Stimulated activated CD4-positive, alpha-beta T cell treated with anti-CD3 and anti-CD28 coated beads, Interleukin-15, amount 100 ng/mL, for 1 hour (primary cell): ENCODE data around the gene ADH4.
"Not testable (repeated sequence)": the region's sequence is repeated elsewhere in the genome, so short reads cannot be mapped to it uniquely, and the experiment has no call there.

Experiments
- DNase-seq, 2 donors: peaks; one replicate each; pipeline ENCODE4 v3.0.0-alpha.2; 2020; ENCODE audit warnings: low read depth in 1 of 2, low spot score in 1 of 2

Gene ADH4

DNA sequence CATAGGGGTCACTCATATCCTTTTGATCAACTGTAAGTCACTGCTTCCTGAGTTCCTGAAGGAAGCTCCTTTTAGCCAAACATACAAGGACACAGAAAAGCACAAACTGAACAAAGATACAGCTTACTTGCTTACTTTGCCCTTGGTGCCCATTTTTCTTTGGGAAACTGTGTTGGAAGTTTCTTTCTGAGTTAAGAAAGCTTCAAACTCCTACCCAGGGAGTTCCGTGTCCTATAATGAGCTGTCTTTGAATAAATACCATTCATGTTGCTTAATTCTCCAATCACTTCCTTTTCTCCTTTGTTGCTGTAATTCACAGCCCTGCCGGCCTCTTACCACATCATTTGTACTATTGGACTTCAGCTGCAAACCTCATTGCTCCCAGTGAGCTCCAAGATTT is at the start of gene ADH4:
ADH4 (minus strand) TSS at position 228 of the 400 bp plus-strand sequence; CDS start at position 153, 75 bp downstream.
- no peak for DNase-seq

DNA sequence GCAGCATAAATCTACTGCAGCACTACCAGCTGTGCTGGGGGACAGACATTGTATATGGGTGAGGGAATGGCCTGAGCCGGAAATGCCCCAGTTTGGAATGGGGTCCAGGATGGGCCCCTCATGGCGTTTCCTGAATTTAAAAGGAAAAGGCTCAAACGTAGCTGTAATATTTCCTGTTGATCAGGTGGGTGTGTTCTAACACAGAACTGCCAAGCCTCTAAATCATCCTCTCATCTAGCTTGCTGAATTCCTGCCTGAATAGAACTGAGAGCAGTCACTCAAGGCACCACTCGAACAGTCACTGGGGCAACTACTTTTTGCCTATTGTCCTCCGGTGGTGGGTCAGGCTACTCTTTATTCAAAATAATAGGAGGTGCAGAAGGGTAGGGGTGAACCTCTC is 46.2 kb upstream of the ADH4 start:
- DNase-seq: no peak

DNA sequence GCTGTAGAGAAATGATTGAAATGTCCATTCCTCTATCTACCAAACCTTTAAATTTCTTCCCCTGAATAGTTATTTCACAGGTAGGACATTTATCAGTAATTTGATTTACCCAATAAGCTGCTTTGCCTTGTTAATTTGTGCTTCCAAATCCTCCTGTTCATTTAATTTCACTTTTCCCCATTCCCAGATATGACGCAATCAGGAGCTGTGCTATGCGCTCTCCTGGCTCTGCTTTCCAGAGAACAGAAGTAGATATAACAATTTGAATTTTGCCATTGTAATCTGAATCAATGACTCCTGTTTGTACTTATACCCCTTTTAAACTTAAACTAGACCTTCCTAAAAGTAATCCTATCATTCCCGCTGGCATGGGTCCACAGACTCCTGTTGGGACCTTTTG is 45.8 kb upstream of the ADH4 start:
- DNase-seq: not testable (repeated sequence)

DNA sequence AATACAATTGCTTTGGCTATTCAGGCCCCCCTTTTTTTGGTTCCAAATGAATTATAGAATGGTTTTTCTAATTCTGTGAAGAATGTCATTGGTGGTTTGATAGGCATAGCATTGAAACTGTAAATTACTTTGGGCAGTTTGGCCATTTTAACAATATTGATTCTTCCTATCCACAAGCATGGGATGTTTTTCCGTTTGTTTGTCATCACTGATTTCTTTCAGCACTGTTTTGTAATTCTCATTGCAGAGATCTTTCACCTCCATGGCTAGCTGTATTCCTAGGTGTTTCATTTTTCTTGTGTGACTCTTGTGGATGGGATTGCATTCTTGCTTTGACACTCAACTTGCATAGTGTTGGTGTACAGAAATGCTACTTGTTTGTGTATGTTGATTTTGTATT is 41.9 kb upstream of the ADH4 start:
- DNase-seq: no peak

DNA sequence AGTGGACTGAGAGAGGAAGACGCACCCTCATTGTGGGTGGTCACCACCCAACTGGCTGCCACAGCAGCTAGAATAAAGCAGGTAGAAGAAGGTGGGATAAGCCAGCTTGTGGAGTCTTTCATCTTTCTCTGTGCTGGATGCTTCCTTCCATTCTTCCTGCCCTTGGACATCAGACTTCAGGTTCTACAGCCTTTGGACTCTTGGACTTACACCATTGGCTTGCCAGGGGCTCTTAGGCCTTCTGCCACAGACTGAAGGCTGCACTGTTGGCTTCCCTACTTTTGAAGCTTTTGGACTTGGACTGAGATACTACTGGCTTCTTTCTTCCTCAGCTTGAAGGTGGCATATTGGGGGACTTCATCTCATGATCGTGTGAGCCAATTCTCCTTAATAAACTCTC is 41.5 kb upstream of the ADH4 start:
- DNase-seq: no peak

DNA sequence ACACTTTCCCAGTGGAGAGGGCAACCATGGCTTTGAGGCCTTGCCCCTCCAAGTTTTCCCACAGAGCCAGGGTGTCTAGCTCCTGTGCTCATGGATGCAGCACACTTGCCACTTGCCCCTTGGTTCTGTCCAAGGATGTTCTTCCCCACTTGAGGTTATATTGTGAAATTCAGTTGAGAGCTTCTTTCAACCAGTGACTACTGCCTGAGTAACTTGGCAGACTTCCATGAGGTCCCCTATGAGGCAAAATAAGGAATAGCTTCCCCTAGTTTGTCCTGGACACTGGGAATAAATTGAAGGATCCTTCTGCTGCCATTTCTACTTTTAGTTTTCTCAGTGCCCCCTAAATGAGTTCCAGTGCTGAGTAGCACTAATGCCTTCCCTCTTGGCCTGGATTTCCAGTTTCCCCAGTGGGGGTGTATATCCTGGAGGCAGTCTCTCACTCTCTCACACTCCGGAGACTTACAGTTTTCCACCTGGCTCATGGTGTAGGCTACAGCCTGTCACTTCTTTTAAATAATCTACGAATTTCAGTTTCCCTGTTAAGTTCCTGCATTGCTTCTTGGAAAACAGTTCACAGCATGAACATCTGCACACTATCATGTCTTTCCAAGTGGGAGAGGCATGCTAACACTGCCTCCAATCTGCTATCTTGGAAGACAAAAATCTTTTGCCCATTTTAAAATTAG is 36.4 kb upstream of the ADH4 start:
- no peak for DNase-seq

DNA sequence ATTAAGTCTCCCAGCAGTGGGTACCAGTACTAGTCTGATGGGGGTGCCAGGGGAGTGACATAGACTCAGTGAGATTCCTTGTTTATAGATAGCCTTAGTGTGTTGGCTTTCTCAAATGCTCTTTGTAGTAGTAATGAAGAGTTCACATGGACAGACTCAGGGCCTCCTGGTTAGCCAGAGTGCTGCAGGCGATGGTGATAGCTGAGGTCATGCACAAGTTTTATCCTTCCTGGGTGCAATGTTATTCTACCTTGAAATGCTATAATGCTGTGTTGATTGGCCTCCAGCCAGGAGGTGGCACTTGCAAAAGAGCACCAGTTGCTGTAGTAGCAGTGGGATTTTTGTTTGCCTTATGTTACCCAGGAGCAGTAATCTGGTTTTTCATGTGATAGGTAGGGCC is 35.5 kb upstream of the ADH4 start:
- no peak for DNase-seq

DNA sequence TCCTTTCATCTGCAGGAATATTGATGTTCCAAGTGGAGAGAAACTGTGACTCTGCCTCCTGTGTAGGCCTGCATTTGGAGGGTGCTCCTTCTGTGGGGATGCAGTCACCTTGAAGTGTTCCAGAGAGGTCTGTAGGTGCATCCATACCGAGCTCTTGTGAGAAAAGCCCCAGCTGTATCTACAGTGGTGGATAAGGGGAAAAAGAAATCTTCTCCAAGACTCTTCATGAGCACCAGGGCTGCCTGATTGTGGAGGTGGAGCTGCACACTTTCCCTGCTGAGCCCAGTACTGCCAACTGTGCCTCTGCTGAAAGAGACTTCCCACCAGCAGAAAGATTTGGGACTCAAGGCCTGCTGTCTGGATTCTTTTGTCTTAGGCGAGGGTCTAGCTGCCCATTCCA is 35.1 kb upstream of the ADH4 start:
- no peak for DNase-seq

DNA sequence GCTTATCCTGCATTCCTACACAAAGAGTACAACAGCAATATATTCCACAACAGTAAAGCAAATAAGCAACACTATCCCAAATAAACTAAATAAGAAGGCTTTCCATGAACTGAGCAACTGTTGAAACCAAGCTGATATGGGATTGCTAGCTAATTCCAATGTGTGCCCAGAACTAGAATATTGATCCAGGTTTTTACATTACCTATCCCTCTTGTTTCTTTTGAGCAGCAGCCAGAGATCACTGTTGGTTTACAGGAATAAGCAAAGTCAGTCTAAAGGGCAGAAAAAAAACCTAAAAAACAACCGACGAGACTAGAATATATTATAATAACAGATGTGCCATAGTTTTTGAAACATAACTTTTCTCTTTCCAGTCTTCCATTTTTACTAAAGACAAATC is 22.4 kb upstream of the ADH4 start:
- no peak for DNase-seq

DNA sequence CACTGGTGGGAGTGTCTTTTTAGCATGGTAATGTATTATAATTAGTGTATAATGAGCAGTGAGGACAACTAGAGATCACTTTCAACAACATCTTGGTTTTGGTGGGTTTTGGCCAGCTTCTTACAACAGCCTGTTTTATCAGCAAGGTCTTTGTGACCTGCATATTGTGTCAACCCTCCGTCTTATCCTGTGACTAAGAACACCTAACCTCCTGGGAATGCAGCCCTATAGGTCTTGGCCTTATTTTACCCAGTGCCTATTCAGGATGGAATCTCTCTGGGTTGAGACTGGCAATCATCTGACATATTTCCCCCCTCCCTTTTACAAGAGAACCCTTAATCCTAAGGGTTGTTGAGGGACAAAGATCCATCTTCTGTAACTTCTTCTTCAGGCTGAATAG is 21.9 kb upstream of the ADH4 start:
- no peak for DNase-seq

DNA sequence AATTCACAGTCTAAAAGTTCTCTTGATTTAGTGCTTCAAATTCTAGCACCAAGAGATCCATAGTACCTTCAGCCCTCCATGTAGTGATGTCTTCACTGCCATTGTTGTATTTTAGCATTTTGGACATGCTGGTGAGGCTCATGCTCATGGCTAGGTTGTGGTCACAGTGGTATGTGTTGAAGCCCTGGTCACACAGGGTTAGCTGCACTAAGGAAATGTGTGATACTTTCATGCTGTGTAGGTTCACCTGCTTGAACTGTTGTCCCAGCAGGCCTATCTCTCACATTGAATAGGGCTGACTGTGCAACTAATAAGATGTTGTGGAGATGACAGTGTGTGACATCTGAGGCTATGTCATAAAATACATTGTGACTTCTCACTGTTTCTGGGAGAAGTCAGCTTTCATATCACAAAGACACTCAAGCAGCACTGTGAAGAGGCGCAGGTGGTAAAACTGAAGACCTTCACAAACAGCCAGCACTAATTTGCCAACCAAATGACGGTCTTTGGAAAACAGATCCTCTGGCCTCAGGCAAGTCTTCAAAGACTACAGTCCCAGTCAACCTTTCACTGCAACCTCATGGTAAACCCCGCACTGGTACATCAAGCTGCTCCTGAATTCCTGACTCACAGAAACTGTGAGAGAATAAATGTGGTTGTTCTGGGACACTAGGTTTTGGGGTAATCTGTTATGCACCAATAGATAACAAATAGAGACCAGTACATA is 17.4 kb upstream of the ADH4 start:
- no peak for DNase-seq

DNA sequence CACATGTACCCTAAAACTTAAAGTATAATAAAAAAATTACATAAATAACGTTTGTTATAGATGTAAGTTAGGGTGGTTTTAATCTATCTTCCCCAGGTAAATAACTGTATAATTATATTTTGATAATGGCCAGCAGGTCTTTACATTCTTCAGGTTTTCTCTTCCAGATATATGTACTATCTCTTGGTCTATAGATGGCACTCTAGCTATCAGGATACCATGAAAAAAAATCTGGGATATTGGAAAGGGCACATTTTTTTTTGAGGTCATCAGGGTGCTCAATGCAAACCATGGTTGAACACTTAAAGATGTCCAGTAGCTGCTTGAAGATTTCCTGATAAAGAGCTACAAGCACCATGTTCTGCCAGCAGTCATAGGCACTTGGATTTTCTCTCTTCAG is 15.6 kb upstream of the ADH4 start:
- DNase-seq: no peak

DNA sequence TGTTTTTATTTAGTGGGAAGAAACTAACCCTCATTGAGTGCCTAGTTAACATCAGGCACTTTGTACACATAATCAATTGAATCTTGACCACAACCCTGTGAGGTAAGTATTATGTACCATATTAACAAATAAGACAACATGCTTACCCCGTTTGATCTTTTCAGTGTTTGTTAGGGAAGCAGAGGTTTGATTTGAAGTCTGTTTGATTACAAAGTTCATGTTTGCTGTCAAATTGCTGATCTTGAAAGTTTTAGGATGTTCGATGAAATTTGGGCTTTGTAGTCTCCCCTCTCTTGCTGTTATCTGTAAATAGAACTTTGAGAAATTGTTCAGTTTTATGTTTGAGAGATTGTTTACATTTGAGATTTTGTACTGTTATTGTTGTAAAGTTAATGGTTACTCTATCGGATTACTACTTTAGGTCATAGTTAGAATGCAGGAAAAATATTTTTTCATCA is 13.4 kb upstream of the ADH4 start:
- DNase-seq: no peak

DNA sequence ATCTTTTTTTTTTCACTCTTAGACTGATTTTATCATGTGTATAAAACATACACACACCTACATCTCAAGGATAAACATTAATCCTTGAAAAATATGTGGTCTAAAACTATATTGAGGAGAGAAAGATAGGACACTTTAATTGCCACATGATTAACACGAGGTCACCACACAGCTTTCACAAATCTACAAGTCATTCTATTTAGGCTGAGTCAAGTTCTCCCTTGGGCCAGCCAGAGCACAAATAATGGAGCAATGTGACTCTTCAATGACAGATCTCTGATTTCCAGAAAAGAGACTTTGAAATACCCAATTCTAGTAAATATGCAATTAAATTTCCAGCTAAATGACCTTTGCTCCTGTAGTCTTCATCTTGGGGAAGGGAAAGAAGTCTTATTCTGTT is 12.9 kb upstream of the ADH4 start:
- no peak for DNase-seq

DNA sequence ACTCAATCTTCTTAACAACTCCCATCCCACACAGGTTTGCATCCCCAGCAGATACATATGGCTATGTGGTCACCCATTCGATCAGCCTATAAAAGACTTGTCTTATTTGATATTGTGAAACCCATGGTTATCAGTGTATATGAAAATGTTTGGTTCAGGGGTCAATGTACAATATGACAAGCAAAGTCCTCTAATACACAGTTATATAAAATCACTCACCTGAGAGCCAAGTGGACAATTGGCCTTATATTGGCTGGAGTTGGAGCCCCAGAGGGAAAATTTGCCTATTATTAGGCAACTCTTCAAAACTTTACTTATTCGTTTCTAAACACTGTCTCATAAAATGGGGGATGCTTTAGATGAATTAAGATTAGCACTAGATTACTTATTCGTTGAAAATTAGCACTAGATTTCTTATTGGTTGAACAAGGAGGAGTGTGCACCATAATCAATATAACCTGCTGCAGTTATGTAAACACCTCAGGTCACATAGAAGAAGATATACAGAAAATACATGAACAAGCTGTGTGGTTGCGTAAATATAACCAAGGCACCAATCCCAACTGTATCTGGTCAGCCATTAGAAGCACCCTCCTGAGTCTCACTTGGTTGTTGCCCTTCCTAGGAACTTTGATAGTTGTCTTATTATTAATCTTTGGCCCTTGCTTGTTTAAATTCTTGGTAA is 10.7 kb upstream of the ADH4 start:
- no peak for DNase-seq

DNA sequence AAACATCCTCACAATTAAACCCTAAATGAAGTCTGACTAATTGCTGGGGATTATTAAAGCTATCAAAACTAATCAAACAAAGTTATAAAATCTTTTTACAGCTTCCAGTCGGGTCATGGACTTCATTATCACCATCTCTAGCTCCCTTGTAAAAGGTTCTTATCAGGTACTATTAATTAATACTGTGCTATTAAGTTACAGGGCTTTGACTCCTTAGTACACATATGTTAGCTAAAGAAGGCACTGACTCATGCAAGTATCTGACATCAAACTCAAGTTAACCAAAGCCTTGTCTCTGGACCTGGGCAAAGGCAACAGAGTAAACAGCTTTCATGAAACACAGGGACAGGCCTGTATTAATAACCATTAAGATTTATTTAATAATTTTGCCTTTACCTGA is 7.9 kb upstream of the ADH4 start:
- DNase-seq: no peak

DNA sequence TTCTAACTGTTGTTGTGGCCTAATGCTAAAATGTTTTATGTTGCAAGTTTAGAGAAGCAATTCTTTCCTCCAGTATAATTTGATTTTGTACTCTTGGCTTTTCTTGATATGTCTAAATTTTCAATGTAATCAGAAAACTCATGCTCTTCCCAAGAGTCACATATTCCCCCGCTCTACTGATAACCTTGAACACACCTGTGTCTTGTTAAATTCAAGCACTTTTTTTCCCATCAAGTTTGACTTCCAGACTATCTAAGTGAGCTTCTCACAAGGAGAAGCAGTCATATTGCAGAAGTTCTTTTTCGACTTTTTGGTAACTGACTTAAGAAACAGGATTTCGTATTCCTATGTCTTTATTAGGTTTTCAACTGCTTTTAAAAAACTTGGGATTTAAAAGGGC is 7.4 kb upstream of the ADH4 start:
- DNase-seq: no peak

DNA sequence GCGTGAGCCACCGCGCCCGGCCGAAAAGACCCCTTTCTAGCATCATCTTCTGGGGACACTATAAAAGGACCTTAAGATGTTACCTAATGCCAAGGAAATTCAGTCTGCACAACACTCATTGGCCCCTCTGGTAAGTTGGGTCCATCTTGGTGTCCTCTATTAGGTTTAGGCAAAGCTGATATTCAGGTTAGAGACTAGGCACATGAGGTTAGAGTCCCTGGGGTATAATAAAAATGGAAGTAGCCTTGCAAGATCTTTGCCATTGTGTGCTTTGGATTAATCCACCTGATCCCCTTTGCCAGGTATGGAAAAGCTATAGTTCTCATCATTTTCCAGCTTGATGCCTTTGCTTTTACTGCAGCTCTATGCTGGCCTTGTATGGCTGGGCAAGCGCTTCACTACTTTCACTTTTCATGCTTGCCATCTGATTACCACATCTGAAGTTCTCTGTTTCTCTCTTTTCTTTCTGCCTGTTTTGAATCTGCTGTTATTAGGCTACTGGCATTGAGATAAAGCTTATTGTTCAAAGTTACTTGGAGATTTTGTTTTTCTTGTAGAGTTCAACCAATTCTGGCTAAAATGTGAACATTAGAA is 5.4 kb upstream of the ADH4 start:
- no peak for DNase-seq

DNA sequence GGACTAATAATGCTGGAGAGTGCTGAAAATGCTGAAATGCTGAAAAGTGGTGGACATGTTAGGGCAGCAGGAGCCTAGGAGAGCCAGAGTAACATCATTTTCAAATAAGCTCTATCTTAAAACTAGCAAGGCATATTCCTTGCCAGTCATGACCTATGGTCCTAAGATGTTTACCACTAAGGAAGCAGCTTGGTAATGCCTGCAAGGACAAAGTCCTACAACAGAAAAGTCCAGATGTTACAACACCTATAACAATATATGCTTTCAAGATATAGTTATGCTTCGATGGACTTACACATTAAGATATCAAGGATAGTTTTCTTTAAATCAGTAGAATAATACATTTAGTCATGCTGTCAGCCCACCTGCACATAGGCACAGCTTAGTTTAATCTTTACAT is 4.5 kb upstream of the ADH4 start:
- DNase-seq: no peak

DNA sequence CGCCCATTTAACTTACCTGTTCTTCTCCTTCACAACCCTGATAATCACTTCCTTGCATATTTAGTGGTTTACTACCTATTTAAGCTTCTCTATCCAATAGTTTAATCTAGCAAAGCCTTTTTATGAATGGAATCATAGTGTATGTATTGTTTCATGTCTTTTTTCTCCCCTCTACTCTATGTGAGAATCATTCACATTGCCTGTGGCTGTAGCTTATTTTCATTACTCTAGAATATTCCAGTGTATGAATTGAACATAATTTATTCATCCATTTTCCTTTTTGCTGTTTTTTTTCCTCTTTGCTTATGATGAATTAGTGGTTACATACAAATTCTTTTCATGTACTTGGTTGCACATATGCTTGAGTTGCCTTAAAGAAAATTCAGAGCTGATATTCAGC is 490 bp upstream of the ADH4 start:
- DNase-seq: no peak

DNA sequence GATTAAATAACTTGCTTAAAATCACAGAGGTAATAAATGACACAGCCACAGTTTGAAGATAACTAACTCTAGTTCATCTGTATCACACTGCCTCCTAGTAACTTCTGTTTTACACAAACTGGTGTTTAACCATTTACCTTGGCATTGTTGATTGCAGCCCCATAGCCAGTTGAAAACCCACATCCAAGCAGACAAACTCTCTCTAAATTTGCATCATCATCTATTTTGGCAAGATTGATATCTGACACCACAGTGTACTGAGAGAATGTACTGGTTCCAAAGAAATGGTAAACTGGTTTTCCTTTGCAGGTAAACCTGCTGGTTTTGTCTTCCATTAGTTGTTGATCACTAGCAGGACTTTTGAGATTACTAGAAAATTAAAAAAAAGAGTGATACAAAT is 7.8 kb downstream of the ADH4 start:
- no peak for DNase-seq

DNA sequence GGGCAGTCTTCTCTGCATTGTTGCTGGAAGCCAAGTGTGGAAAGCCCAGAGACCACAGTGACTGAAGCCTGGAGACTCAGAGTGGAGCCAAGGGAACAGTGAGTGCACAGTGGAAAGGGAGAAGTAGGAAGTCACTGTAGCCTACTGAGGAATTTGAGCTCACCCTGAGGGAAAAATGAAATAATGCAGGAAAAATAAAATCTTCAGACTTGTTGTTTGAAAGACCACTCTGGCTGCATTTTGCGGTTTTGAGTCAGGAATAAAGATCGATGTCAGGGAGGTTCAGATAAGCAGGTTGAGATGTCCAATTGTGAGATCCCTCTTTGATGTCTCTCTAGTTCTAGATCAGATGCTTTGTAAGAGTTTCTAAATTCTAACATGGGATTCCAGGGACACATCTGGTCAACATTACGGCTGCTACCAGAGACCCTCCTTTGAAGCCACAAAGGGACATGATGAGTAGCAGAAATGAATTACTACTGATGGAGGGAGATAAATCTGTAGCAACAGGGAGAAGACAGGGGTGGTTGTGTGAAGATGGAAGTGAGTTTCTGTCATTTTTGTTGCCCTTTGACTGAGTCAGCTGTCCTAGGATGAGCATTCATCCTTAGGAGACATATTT is 8.4 kb downstream of the ADH4 start:
- DNase-seq: no peak
